ENCODE data around the gene FLOT1. TPM values are rescaled to one million over a fixed set of nuclear protein-coding genes. Genes with fewer than 3 reads are reported as not detected.
A peak's percentile ranks its signal among the peaks of the same experiment; 100 is the strongest.

FLOT1 gene
- polyA plus RNA-seq, 1 experiment = 155 TPM

- POLR2A ChIA-PET = interaction anchor here (0.8 to 1.9 kb wide), 11 partner anchors 10 to 104 kb away, joined by 3 to 22 read pairs (median 4); partner anchors contain the start of gene NRM
- no peak for TF ChIP-seq CTCF (IDR thresholded peaks at IDR 0.05; ENCODE audit: low read depth, low read length)
Measured at GRCh38 chr6:30716879-30717128, 25.7 kb downstream of the FLOT1 start.

GRCh38 chr6:30714263-30714662, 28.2 kb downstream of the FLOT1 start:
- no peak overlapping the region for H3K4me3 ChIP-seq (ENCODE audit: low read depth, low read length)
- H3K27ac ChIP-seq (ENCODE audit: low read depth, low read length) = no peak overlapping the region
- no peaks in the 10 kb centered on the region for H3K27me3 ChIP-seq (ENCODE audit: control insufficient read depth, insufficient read depth, low read length)
- DNase-seq (ENCODE audit: low read depth, low spot score) = no peak
- TF ChIP-seq CTCF (IDR thresholded peaks at IDR 0.05; ENCODE audit: low read depth, low read length) = no peak
- no peaks in the 10 kb centered on the region for H3K9me3 ChIP-seq (ENCODE audit: control insufficient read depth, insufficient read depth, low read length)
- POLR2A ChIA-PET = no interaction called here
- CTCF ChIA-PET = interaction anchor here (0.8 kb wide), 1 partner anchor 373 kb away, joined by 4 read pairs; no protein-coding TSS in a partner anchor

More at GRCh38 chr6:30716879-30717128, 25.7 kb downstream of the FLOT1 start:
- DNase-seq (ENCODE audit: low read depth, low spot score) = no peak
- peak overlapping the region; percentile 85 for H3K4me3 ChIP-seq (ENCODE audit: low read depth, low read length)
- no peaks in the 10 kb centered on the region for H3K27me3 ChIP-seq (ENCODE audit: control insufficient read depth, insufficient read depth, low read length)
- peak overlapping the region; percentile 88 for H3K27ac ChIP-seq (ENCODE audit: low read depth, low read length)
- CTCF ChIA-PET = interaction anchor here (0.5 to 2.7 kb wide), 4 partner anchors 29 to 398 kb away, joined by 3 to 9 read pairs (median 3); partner anchors contain the start of gene PSORS1C1
- no peaks in the 10 kb centered on the region for H3K9me3 ChIP-seq (ENCODE audit: control insufficient read depth, insufficient read depth, low read length)

GRCh38 chr6:30712441-30712945, 30.0 kb downstream of the FLOT1 start:
- CTCF ChIA-PET = no interaction called here
- POLR2A ChIA-PET = interaction anchor here (0.8 kb wide), 1 partner anchor 23 kb away, joined by 3 read pairs; no protein-coding TSS in a partner anchor
- no peak for DNase-seq (ENCODE audit: low read depth, low spot score)
- H3K4me3 ChIP-seq (ENCODE audit: low read depth, low read length) = no peak overlapping the region
- H3K27ac ChIP-seq (ENCODE audit: low read depth, low read length) = no peak overlapping the region
- H3K9me3 ChIP-seq (ENCODE audit: control insufficient read depth, insufficient read depth, low read length) = no peaks in the 10 kb centered on the region
- TF ChIP-seq CTCF (IDR thresholded peaks at IDR 0.05; ENCODE audit: low read depth, low read length) = no peak
- no peaks in the 10 kb centered on the region for H3K27me3 ChIP-seq (ENCODE audit: control insufficient read depth, insufficient read depth, low read length)

GRCh38 chr6:30711758-30712380, 30.6 kb downstream of the FLOT1 start:
- H3K9me3 ChIP-seq (ENCODE audit: control insufficient read depth, insufficient read depth, low read length) = no peaks in the 10 kb centered on the region
- no peak overlapping the region for H3K27ac ChIP-seq (ENCODE audit: low read depth, low read length)
- no peak for DNase-seq (ENCODE audit: low read depth, low spot score)
- no peaks in the 10 kb centered on the region for H3K27me3 ChIP-seq (ENCODE audit: control insufficient read depth, insufficient read depth, low read length)
- H3K4me3 ChIP-seq (ENCODE audit: low read depth, low read length) = no peak overlapping the region
- POLR2A ChIA-PET = no interaction called here
- TF ChIP-seq CTCF (IDR thresholded peaks at IDR 0.05; ENCODE audit: low read depth, low read length) = no peak
- CTCF ChIA-PET = no interaction called here

GRCh38 chr6:30709101-30709868, 33.2 kb downstream of the FLOT1 start:
- H3K27me3 ChIP-seq (ENCODE audit: control insufficient read depth, insufficient read depth, low read length) = no peaks in the 10 kb centered on the region
- H3K4me3 ChIP-seq (ENCODE audit: low read depth, low read length) = no peak overlapping the region
- H3K9me3 ChIP-seq (ENCODE audit: control insufficient read depth, insufficient read depth, low read length) = no peaks in the 10 kb centered on the region
- DNase-seq (ENCODE audit: low read depth, low spot score) = no peak
- ChIA-PET CTCF (interaction anchor here (0.6 kb wide), 1 partner anchor 11 kb away, joined by 3 read pairs; no protein-coding TSS in a partner anchor), POLR2A (no interaction called here)
- H3K27ac ChIP-seq (ENCODE audit: low read depth, low read length) = no peak overlapping the region
- no peak for TF ChIP-seq CTCF (IDR thresholded peaks at IDR 0.05; ENCODE audit: low read depth, low read length)

All from AG04450 (cell line).